Adrenal gland (tissue), 5 donors: ENCODE measurements around the gene PRR14L.

Source experiments
- CTCF ChIP-seq, 6 experiments: fragments of 450-650 bp in 4 of 6; fragments of 200-600 bp in 2 of 6; sonication (generic) in 1 of 6; IDR thresholded peaks; 1 replicate in 5 of 6; 2 replicates in 1 of 6; pipeline versions ENCODE4 v1.5.1 to v1.8.0; 2016 to 2021; ENCODE audit warnings: antibody characterized with exemption in 6 of 6, mild to moderate bottlenecking in 2 of 6, moderate library complexity in 1 of 6
- POLR2A ChIP-seq, 2 donors: fragments of 450-650 bp; IDR thresholded peaks; one replicate each; pipeline ENCODE4 v1.6.1; 2017; ENCODE audit warnings: antibody characterized with exemption in 2 of 2, mild to moderate bottlenecking in 2 of 2, moderate library complexity in 1 of 2
- donor health status: DM: no; HTN: no; CAD: no.

GRCh38 chr22:31635638-31636306 lies 114.2 kb downstream of the PRR14L start:
- TF ChIP-seq CTCF (IDR thresholded peaks at IDR 0.05) (no peak), POLR2A (IDR thresholded peaks at IDR 0.05) (no peak)
